ENCODE data around the gene PAK4.

GRCh38 chr19:39125199-39125553 is 410 bp upstream of the PAK4 start:
- no peak for TF ChIP-seq CTCF (IDR thresholded peaks at IDR 0.05)
- TF ChIP-seq POLR2A (IDR thresholded peaks at IDR 0.05), result no peak
- no peak for TF ChIP-seq POLR2AphosphoS5 (IDR thresholded peaks at IDR 0.05)

All from suprapubic skin (tissue), 4 donors.